ENCODE data around the gene SLC9A3.
"Not testable (repeated sequence)": the region's sequence is repeated elsewhere in the genome, so short reads cannot be mapped to it uniquely, and the experiment has no call there.

The SLC9A3 gene

GRCh38 chr5:486597-486996 lies 37.7 kb downstream of the SLC9A3 start:
- DNase-seq, result not testable (repeated sequence)

- DNase-seq, result no peak
These were observed 38.2 kb downstream of the SLC9A3 start for GRCh38 chr5:485946-486491.

- DNase-seq, result no peak
These were observed 38.9 kb downstream of the SLC9A3 start for GRCh38 chr5:485113-485945.

GRCh38 chr5:484556-484955 lies 39.7 kb downstream of the SLC9A3 start:
- no peak for DNase-seq

- no peak for DNase-seq
These were observed 40.7 kb downstream of the SLC9A3 start for GRCh38 chr5:483434-484140.

GRCh38 chr5:483011-483410 lies 41.2 kb downstream of the SLC9A3 start:
- no peak for DNase-seq

- DNase-seq, result no peak
These were observed 41.7 kb downstream of the SLC9A3 start for GRCh38 chr5:482506-482905.

- DNase-seq, result no peak
These were observed 42.2 kb downstream of the SLC9A3 start for GRCh38 chr5:482021-482420.

- DNase-seq, result no peak
These were observed 42.9 kb downstream of the SLC9A3 start for GRCh38 chr5:481347-481746.

GRCh38 chr5:479566-480319 lies 44.5 kb downstream of the SLC9A3 start:
- no peak for DNase-seq

GRCh38 chr5:478982-479535 lies 45.2 kb downstream of the SLC9A3 start:
- no peak for DNase-seq

GRCh38 chr5:478369-478981 lies 45.8 kb downstream of the SLC9A3 start:
- no peak for DNase-seq

GRCh38 chr5:477871-478270 lies 46.4 kb downstream of the SLC9A3 start:
- no peak for DNase-seq

GRCh38 chr5:477247-477646 lies 47.0 kb downstream of the SLC9A3 start:
- no peak for DNase-seq

GRCh38 chr5:476814-477175 lies 47.5 kb downstream of the SLC9A3 start:
- no peak for DNase-seq

- no peak for DNase-seq
These were observed 48.0 kb downstream of the SLC9A3 start for GRCh38 chr5:476102-476813.

GRCh38 chr5:475704-476101 lies 48.5 kb downstream of the SLC9A3 start:
- DNase-seq, result no peak

- DNase-seq, result no peak
These were observed 49.2 kb downstream of the SLC9A3 start for GRCh38 chr5:474840-475661.

GRCh38 chr5:474232-474839 lies 49.9 kb downstream of the SLC9A3 start:
- not testable (repeated sequence) for DNase-seq

- DNase-seq, result peak; percentile 29
These were observed 50.6 kb downstream of the SLC9A3 start for GRCh38 chr5:473551-474192.

All from fibroblast of skin of right quadriceps (primary cell).